ENCODE results near the gene NHERF2.

Gene NHERF2

GRCh38 chr16:1991588-1991947 is 35.1 kb upstream of the NHERF2 start:
- no peak for DNase-seq

DNA sequence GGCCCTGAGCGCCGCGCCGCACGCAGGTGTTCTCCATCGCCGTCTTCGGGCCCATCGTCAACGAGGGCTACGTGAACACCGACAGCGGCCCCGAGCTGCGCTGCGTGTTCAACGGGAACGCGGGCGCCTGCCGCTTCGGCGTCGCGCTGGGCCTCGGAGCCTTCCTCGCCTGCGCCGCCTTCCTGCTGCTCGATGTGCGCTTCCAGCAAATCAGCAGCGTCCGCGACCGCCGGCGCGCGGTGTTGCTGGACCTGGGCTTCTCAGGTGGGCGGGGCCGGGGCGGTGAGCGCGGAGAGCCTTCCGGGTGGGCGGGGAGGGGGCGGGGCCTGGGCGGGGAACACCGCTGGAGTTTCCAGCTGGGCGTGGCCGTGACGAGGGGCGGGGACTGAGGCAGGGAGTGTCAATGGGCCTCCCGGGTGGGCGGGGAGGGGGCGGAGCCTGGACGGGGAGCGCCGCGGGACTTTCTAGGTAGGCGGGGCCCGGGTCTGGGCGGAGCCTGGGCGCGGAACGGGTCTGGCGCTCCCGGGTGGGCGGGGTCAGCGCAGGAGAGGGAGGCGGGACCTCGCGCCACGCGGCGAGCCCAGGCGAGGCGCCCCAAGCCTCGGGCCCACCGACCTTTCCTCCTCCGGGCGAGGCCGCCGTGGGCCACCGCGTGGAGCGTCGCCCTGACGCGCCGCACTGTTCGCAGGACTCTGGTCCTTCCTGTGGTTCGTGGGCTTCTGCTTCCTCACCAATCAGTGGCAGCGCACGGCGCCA is 34.6 kb upstream of the NHERF2 start:
- DNase-seq = peak; percentile 82

DNA sequence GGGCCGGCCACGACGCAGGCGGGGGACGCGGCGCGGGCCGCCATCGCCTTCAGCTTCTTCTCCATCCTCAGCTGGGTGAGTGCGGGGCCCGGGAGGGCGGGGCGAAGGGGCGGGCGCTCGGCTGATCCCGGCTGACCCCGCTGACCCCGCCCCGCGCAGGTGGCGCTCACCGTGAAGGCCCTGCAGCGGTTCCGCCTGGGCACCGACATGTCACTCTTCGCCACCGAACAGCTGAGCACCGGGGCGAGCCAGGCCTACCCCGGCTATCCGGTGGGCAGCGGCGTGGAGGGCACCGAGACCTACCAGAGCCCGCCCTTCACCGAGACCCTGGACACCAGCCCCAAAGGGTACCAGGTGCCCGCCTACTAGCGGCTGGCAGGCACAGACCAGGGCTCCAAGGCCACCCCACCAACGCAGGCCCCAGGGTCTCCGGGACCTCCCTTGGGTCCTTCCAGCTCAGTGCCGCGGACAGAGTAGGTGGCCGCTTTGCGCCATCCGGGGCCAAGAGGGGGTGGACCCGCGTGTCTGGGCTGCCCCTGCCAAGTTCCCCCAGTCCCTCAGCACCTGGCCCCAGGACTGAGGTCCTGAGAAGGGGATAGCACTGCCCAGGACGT is 33.9 kb upstream of the NHERF2 start:
- no peak for DNase-seq

- no peak for DNase-seq
Measured at GRCh38 chr16:1993731-1994131, 33.0 kb upstream of the NHERF2 start.

- no peak for DNase-seq
Measured at GRCh38 chr16:1997494-1998359, 29.0 kb upstream of the NHERF2 start.

GRCh38 chr16:1998360-1998835 is 28.3 kb upstream of the NHERF2 start:
- DNase-seq = no peak

GRCh38 chr16:1998852-1999801 is 27.6 kb upstream of the NHERF2 start:
- no peak for DNase-seq

DNA sequence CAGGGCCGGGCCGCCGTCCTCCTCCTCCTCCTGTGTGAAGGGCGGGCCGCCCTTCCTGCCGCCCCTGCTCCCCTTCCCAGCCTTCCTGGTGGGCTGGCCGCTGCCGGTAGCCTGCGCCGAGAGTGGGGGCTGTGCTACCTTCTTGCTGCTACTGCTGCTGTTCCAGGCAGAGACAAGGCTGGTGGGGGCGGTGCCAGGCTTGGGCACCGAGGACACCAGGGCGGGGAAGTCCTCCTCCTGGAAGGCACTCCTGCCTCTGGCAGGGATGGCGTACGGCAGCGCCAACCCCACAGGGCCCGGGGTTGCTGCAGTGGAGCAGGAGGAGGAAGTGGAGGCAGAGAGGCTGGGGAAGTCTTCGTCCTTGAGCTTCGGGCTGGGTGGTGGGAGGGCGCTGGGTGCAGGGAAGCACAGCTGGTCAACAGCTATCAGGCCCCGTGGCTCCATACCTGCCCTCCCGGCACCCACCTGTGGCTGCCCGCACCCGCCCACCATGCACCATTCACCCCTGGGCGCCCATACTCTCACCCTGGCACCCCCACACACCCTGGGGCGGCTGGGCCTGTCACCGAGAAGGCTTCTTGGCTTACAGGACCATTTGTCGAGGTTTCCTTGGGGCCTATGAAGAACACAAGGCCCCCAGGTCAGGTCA is 26.7 kb upstream of the NHERF2 start:
- no peak for DNase-seq

DNA sequence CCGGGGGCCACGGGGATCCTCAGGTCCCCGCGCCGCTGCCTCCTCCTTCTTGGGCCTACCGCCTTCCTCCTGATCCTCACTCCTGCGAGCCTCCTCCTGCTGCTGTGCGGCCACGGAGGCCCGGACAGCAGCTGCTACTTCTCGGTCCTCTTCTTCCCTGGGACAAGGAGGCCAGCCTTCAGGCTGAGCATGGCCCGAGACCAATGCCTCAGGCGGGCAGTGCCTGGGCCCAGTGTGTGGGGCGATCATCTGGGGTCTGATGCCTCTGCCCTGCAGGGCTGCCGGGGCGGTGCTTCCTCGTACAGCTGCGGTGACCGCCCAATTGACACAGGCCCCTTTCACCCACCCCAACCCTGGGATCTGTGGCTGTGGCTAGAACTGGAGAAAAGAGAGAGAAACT is 25.7 kb upstream of the NHERF2 start:
- no peak for DNase-seq

GRCh38 chr16:2001456-2002355 is 25.0 kb upstream of the NHERF2 start:
- DNase-seq = no peak

DNA sequence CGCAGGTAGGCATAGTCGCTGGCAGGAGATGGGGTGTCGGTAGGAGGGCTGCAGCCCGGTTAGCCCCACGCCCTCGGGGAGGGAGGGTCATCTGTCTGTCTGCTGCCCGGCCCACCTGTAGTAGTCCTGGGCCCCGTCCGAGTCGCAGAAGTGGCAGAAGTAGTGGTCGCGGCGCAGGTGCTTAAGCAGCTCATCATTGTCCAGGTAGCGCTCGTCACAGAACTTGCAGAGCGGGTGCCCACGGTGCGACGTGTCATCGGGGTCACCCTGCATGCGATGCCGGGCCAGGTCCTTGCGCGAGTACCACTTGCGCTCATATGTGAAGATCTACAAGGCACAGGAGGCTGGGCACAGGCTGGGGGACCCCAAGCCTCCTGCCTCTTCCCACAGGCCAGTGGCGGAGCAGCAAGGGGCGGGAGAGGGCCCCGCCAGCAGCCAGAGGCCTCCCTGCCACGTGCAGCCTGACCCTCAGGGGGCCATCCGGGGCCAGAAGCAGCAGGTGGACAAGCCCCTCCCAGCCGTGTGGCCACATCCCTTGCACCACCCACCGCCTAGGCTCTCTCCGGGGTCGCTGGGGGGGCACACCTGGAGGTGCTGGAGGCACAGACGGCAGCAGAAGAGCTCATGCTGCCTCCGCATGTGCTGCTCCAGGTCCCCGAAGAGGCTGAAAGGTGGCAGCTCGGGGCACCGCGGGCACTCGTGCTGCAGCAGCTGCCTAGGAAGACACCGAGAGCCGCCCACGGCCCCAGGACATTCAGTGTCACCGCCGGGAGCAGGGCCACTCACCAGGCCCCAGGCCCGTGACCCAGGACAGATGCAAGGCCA is 24.1 kb upstream of the NHERF2 start:
- no peak for DNase-seq

DNA sequence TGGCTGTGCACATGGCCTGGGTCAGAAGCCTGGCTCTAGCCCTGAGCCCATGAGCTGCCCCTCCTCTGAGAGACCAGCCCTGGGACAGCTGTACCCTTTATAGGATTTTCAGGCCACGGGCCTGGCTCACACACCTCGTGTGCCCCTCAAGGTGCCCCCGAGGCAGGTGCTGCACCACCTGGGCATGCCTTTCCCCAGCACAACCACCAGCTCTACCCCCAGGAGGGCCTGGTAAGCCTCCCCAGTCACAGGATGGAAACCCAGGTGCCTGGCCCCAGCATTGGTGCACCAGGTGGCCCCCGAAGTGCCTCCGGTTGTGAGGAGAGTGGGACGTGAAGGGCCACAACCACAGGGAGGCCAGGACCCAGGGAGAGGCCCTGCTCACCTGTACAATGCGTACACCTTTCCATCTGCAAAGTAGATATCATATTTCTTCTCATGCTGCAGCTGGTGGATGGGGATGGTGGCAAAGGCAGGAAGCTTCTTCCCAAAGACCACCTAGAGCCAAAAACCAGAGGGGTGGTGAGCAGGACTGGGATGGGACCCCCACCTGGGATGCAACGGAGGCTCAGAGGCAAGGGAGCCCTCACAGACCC is 23.4 kb upstream of the NHERF2 start:
- DNase-seq = no peak

DNA sequence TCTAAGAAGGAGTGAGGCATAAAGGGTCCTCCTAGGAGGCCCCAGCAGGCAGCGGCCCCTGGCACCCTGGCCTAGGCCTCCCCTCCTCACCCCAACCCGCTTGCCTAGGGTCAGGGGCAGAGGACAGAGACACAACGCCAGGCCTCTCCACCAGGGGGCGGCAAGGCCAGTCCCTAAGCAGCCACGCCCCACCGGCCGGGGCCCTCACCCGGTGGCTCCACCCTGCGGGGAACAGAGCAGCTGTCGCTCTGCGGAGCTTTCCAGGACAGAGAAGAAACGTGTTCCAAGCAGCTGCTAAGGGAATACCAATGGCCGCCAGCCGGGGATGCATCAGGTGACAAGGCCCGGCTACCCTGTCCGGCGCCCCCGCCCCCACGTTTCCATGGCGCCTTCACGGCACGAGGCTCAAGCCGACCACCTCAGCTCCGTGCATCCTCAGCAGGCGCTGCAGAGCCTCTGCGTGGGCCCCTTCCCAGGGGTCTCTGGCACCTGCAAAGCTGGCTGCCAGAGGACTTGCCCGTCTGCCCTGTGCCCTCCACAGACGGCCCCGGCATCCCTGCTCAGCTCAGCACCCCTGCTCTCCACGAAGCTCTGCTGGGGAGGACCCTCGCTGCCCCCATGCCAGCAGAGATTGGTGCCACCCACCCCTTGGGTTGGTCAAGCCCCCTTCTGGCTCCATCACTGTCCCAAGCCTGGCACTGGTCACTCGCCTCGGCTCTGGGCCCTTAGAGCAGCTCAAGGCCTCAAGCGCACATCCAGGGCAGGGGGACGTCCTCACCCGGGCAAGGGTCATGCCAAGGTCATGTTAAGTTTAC is 22.7 kb upstream of the NHERF2 start:
- peak; percentile 84 for DNase-seq

DNA sequence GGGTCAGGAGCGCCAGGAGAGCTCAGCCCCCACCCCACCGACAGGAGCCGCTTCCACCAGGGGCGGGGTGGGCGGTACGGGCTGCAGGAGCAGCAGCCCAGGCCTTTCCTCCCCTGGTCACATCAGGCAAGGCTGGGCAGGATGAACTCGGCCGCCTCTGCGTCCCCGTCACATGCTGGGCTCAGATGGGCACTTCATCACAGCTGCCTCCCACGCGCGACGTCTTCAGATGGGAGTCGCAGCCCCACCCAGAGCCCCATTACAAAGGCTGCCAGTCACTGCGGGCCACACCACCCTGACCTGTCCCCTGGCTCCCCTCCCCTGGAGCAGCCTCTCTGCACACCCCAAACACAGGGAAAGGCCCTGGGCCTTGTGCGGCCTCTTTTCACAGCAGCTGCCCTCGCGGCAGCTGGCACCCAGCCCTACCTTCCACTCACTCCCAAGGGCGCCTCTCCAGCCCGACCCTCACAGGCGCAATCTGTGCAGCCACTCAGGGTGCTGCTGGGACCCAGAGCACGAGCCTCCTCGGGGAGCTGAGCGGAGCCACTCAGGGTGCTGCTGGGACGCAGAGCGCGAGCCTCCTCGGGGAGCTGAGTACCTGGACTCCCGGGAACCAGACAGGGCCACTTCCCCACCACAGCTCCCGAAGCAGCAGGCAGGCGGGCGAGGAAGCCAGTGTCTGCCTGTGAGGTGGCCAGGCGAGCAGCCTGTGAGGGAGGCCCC is 21.7 kb upstream of the NHERF2 start:
- no peak for DNase-seq

- no peak for DNase-seq
Measured at GRCh38 chr16:2005646-2006045, 21.1 kb upstream of the NHERF2 start.

GRCh38 chr16:2006317-2006716 is 20.4 kb upstream of the NHERF2 start:
- DNase-seq = no peak

DNA sequence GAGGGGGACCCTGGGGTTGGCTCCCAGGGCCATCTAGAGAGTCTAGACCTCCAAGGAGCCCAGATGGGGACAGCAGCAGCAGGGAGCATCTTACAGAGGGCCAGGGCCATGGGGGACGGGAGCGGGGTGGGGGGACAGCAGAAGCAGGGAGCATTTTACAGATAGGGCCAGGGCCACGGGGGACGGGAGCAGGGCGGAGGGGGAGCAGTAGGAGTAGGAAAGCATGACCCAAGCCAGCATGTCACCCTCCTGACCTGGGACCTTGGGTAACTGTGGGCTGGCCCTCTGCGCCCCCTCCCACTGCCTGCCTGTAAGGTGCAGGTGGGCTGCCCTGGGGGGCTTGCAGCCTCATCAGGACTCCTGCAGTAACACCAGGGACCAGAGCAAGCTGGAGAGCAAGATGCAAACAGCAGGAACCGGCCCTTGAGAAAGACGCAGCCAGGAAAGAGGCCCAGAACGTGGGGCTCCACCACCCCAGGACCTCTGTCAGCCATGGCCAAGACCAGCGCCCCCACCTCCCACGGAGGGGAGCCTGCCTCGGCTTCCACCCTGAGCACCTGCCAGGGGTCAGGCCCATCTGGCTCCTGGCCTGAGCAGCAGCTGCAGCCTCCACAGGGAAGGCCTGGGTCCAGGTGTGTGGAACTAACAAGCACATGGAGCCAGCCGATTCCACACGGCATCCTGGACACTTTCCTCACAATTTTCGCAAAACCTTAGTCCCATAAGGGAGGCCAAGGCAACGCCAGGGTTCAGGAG is 19.4 kb upstream of the NHERF2 start:
- DNase-seq = no peak

All from MV-4-11 (cell line).